Lower leg skin (tissue), 3 donors: ENCODE measurements around the gene CADPS2.

ENCODE experiments used
- CTCF ChIP-seq, 3 donors: fragments of 450-650 bp; IDR thresholded peaks; one replicate each; pipeline ENCODE4 v1.5.1; 2016; ENCODE audit warnings: antibody characterized with exemption in 3 of 3, mild to moderate bottlenecking in 3 of 3, moderate library complexity in 2 of 3
- POLR2A ChIP-seq, 2 donors: fragments of 450-650 bp; IDR thresholded peaks; one replicate each; pipeline ENCODE4 v1.6.1; 2016 to 2017; ENCODE audit warnings: antibody characterized with exemption in 2 of 2, mild to moderate bottlenecking in 1 of 2, moderate library complexity in 1 of 2

GRCh38 chr7:122298618-122299017 is 587.6 kb downstream of the CADPS2 start:
- TF ChIP-seq POLR2A (IDR thresholded peaks at IDR 0.05) (no peak), CTCF (IDR thresholded peaks at IDR 0.05) (no peak)
